Mammary epithelial cell (primary cell): Measurements from ENCODE around the gene MRGPRG.

Experiments used
- EZH2 ChIP-seq: IDR thresholded peaks from 2 replicates; pipeline ENCODE4 v1.6.1; 2012; ENCODE audit warnings: low read length, inconsistent platforms, borderline replicate concordance
- TF ChIP-seq, protein P1 (sequence below), 2 donors: IDR thresholded peaks in 1 of 2; conservative IDR thresholded peaks in 1 of 2; 2 replicates each; pipeline ENCODE4 v1.5.1; 2011 to 2012; ENCODE audit warnings: inconsistent platforms in 2 of 2, low read length in 2 of 2, mild to moderate bottlenecking in 2 of 2, control low read depth in 1 of 2, low read depth in 1 of 2; ENCODE audit not compliant: insufficient read depth in 1 of 2; ENCODE audit errors: extremely low read depth in 1 of 2

DNA sequence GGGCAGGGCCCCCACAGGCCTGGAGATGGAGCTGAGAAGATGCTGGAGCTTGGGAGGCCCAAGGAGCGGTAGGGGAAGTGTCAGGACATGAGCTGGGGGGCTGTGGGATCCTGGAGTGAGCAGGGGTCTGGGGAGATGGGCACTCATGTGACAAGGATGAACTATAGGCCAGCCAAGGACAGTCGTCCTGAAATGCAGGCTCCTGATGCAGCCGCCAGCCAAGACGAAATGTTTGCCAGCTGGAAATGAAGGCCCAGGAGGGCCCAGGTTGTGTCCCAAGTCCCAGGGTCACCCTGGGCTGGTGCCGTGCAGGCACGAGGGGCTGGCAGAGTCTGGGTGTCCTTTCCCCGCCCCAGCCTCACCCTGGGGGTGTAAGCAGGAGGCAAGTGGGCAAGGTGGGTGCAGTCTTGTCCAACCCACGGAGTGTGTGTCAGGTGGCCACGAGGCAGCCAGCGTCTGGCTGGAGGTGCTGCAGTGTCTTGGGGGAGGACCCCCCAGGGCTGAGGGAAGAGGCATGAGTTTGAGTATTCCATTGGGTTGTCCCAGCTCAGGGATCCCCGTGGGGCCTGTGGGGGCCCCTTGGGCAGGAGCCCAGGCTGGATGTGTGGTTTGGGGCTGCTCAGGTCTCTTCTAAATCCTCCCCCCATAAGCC lies 21.4 kb downstream of the MRGPRG start:
- TF ChIP-seq, protein P1, sequence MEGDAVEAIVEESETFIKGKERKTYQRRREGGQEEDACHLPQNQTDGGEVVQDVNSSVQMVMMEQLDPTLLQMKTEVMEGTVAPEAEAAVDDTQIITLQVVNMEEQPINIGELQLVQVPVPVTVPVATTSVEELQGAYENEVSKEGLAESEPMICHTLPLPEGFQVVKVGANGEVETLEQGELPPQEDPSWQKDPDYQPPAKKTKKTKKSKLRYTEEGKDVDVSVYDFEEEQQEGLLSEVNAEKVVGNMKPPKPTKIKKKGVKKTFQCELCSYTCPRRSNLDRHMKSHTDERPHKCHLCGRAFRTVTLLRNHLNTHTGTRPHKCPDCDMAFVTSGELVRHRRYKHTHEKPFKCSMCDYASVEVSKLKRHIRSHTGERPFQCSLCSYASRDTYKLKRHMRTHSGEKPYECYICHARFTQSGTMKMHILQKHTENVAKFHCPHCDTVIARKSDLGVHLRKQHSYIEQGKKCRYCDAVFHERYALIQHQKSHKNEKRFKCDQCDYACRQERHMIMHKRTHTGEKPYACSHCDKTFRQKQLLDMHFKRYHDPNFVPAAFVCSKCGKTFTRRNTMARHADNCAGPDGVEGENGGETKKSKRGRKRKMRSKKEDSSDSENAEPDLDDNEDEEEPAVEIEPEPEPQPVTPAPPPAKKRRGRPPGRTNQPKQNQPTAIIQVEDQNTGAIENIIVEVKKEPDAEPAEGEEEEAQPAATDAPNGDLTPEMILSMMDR (conservative IDR thresholded peaks at IDR 0.05 in 1 of 2, IDR thresholded peaks at IDR 0.05 in 1 of 2; ENCODE audit: extremely low read depth in 1 of 2, insufficient read depth in 1 of 2, low read depth in 1 of 2, low read length in 2 of 2), result no peak
- no peak for TF ChIP-seq EZH2
